ENCODE results near the gene RAB40C.

The RAB40C gene

GRCh38 chr16:628321-629061 lies 38.6 kb downstream of the RAB40C start:
- Histone ChIP-seq H3K4me1 (ENCODE audit: control insufficient read depth, low read depth, low read length) (peaks cover 6% of the 10 kb centered on the region), H2BK15ac (replicated peaks; ENCODE audit: low read depth) (no peak overlapping the region), H3K56ac (ENCODE audit: low read length) (no peak overlapping the region), H4K8ac (ENCODE audit: low read depth, low read length) (no peak overlapping the region), H2BK5ac (ENCODE audit: low read length) (no peak overlapping the region), H3K9ac (ENCODE audit: low read length) (no peak overlapping the region), H3K4me2 (ENCODE audit: low read length) (no peak overlapping the region), H2BK120ac (ENCODE audit: low read depth, low read length) (no peak overlapping the region), H3K27ac (ENCODE audit: low read depth, low read length) (no peak overlapping the region), H3K36me3 (ENCODE audit: control insufficient read depth, insufficient read depth, low read length) (no peaks in the 10 kb centered on the region), H3K18ac (ENCODE audit: low read length) (no peak overlapping the region), H3K79me2 (ENCODE audit: control insufficient read depth, insufficient read depth, low read length) (no peaks in the 10 kb centered on the region), H3K4me3 (ENCODE audit: low read length) (no peak overlapping the region), H2AK5ac (ENCODE audit: low read length) (no peak overlapping the region), H3K4ac (ENCODE audit: low read depth, low read length) (no peak overlapping the region), H3K23ac (ENCODE audit: low read length) (no peak overlapping the region), H3K27me3 (ENCODE audit: insufficient read depth, low read length, poor library complexity) (no peaks in the 10 kb centered on the region), H4K5ac (ENCODE audit: low read length) (no peak overlapping the region), H3K79me1 (ENCODE audit: low read length) (no peaks in the 10 kb centered on the region)
- no peak for DNase-seq
- no CpG with 5 or more reads among the region's 33 CpGs for WGBS (ENCODE audit: extremely low coverage, insufficient coverage, low lambda C conversion rate)

DNA sequence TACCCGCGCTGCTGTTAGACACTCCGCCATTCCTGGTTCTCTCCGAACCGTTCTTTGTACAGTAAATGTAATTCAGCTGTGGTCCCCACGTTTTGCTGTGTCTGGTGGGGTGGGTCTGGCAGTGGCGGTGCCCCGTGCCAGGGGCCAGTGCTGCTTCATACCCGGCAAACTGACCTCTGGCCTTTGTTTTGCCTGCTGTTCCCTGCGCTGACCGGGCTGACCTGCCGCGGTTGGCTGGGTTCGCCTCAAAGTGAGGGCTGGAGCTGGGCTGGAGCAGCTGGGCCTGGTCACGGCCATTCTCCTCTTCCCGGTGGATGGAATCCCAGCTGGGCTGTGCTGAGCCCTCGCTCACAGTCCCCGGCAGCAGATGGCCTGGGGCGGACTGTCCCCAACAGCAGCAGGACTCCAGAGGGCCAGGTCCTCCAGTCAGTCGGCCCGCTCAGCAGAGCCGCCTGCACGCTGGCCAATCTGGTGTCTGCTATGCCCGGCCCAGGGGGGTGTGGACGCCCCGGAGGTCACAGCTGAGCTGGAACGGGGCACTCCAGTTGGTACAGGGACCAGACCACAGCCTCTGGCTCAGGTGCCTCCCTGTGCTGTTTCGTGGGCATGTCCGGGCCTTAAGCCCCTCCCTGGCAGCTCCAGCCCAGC lies 39.4 kb downstream of the RAB40C start:
- no peaks in the 10 kb centered on the region for H3K27me3 ChIP-seq (ENCODE audit: insufficient read depth, low read length, poor library complexity)
- H4K5ac ChIP-seq (ENCODE audit: low read length), result no peak overlapping the region
- H3K79me2 ChIP-seq (ENCODE audit: control insufficient read depth, insufficient read depth, low read length), result no peaks in the 10 kb centered on the region
- no peaks in the 10 kb centered on the region for H3K36me3 ChIP-seq (ENCODE audit: control insufficient read depth, insufficient read depth, low read length)
- H2BK15ac ChIP-seq (replicated peaks; ENCODE audit: low read depth), result no peak overlapping the region
- H2BK120ac ChIP-seq (ENCODE audit: low read depth, low read length), result no peak overlapping the region
- H2AK5ac ChIP-seq (ENCODE audit: low read length), result no peak overlapping the region
- no peak overlapping the region for H3K18ac ChIP-seq (ENCODE audit: low read length)
- no peak overlapping the region for H3K4me2 ChIP-seq (ENCODE audit: low read length)
- H3K23ac ChIP-seq (ENCODE audit: low read length), result no peak overlapping the region
- H3K4me1 ChIP-seq (ENCODE audit: control insufficient read depth, low read depth, low read length), result peaks cover 6% of the 10 kb centered on the region
- H3K9ac ChIP-seq (ENCODE audit: low read length), result peak overlapping the region; percentile 6
- H3K27ac ChIP-seq (ENCODE audit: low read depth, low read length), result peak overlapping the region; percentile 41
- DNase-seq, result no peak
- WGBS (ENCODE audit: extremely low coverage, insufficient coverage, low lambda C conversion rate), result no CpG with 5 or more reads among the region's 29 CpGs
- no peaks in the 10 kb centered on the region for H3K79me1 ChIP-seq (ENCODE audit: low read length)
- H3K56ac ChIP-seq (ENCODE audit: low read length), result no peak overlapping the region
- H2BK5ac ChIP-seq (ENCODE audit: low read length), result no peak overlapping the region
- H3K4me3 ChIP-seq (ENCODE audit: low read length), result no peak overlapping the region
- no peak overlapping the region for H3K4ac ChIP-seq (ENCODE audit: low read depth, low read length)
- H4K8ac ChIP-seq (ENCODE audit: low read depth, low read length), result no peak overlapping the region

GRCh38 chr16:629833-630248 lies 40.0 kb downstream of the RAB40C start:
- Histone ChIP-seq H2BK15ac (replicated peaks; ENCODE audit: low read depth) (no peak overlapping the region), H3K79me2 (ENCODE audit: control insufficient read depth, insufficient read depth, low read length) (no peaks in the 10 kb centered on the region), H3K4me3 (ENCODE audit: low read length) (no peak overlapping the region), H3K27me3 (ENCODE audit: insufficient read depth, low read length, poor library complexity) (no peaks in the 10 kb centered on the region), H3K18ac (ENCODE audit: low read length) (no peak overlapping the region), H4K8ac (ENCODE audit: low read depth, low read length) (no peak overlapping the region), H3K4me2 (ENCODE audit: low read length) (no peak overlapping the region), H3K27ac (ENCODE audit: low read depth, low read length) (peak overlapping the region; percentile 41), H3K4me1 (ENCODE audit: control insufficient read depth, low read depth, low read length) (peaks cover 6% of the 10 kb centered on the region), H3K4ac (ENCODE audit: low read depth, low read length) (no peak overlapping the region), H3K56ac (ENCODE audit: low read length) (peak overlapping the region; percentile 77), H2BK5ac (ENCODE audit: low read length) (no peak overlapping the region), H3K79me1 (ENCODE audit: low read length) (no peaks in the 10 kb centered on the region), H3K36me3 (ENCODE audit: control insufficient read depth, insufficient read depth, low read length) (no peaks in the 10 kb centered on the region), H2AK5ac (ENCODE audit: low read length) (no peak overlapping the region), H3K9ac (ENCODE audit: low read length) (peak overlapping the region; percentile 22), H4K5ac (ENCODE audit: low read length) (no peak overlapping the region), H2BK120ac (ENCODE audit: low read depth, low read length) (no peak overlapping the region), H3K23ac (ENCODE audit: low read length) (no peak overlapping the region)
- WGBS (ENCODE audit: extremely low coverage, insufficient coverage, low lambda C conversion rate), result no CpG with 5 or more reads among the region's 11 CpGs
- DNase-seq, result peak; percentile 51

- Histone ChIP-seq H3K23ac (ENCODE audit: low read length) (no peak overlapping the region), H2BK5ac (ENCODE audit: low read length) (no peak overlapping the region), H3K4ac (ENCODE audit: low read depth, low read length) (no peak overlapping the region), H3K18ac (ENCODE audit: low read length) (no peak overlapping the region), H3K4me1 (ENCODE audit: control insufficient read depth, low read depth, low read length) (peaks cover 6% of the 10 kb centered on the region), H2BK120ac (ENCODE audit: low read depth, low read length) (no peak overlapping the region), H3K56ac (ENCODE audit: low read length) (peak overlapping the region; percentile 77), H3K4me3 (ENCODE audit: low read length) (no peak overlapping the region), H2BK15ac (replicated peaks; ENCODE audit: low read depth) (no peak overlapping the region), H3K27ac (ENCODE audit: low read depth, low read length) (peak overlapping the region; percentile 28), H4K5ac (ENCODE audit: low read length) (no peak overlapping the region), H4K8ac (ENCODE audit: low read depth, low read length) (no peak overlapping the region), H2AK5ac (ENCODE audit: low read length) (no peak overlapping the region), H3K9ac (ENCODE audit: low read length) (peak overlapping the region; percentile 45), H3K36me3 (ENCODE audit: control insufficient read depth, insufficient read depth, low read length) (no peaks in the 10 kb centered on the region), H3K27me3 (ENCODE audit: insufficient read depth, low read length, poor library complexity) (no peaks in the 10 kb centered on the region), H3K79me1 (ENCODE audit: low read length) (no peaks in the 10 kb centered on the region), H3K4me2 (ENCODE audit: low read length) (peak overlapping the region; percentile 4), H3K79me2 (ENCODE audit: control insufficient read depth, insufficient read depth, low read length) (no peaks in the 10 kb centered on the region)
- no CpG with 5 or more reads among the region's 29 CpGs for WGBS (ENCODE audit: extremely low coverage, insufficient coverage, low lambda C conversion rate)
- DNase-seq, result peak; percentile 8
Measured at GRCh38 chr16:630249-630814, 40.5 kb downstream of the RAB40C start.

DNA sequence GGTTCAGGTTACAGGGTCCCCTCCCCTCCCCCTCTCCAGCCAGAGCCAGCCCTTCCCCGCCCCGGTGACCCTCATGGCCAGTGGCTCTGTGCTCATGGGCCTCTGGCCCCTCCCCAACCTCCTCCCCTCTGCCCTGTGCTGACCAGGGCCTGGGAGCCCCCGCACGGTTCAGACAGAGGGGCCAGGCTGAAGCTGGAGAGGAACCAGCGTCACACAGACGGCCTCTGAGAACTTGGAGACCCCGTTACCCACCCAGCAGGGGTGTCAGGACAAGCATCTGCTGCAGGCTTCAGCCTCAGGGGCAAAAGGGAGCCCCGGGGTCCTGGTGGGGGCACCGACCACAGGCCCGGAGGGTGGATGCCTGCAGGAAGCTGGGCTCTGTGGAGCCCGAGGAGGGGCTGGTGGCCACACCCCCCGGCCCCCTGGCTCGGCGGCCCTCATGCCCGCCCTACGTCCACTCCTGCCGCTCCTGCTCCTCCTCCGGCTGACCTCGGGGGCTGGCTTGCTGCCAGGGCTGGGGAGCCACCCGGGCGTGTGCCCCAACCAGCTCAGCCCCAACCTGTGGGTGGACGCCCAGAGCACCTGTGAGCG lies 41.0 kb downstream of the RAB40C start, which contains the start of gene WFIKKN1:
TSS of gene WFIKKN1 (plus strand) at position 171 of the 591 bp plus-strand sequence. CDS start at position 440, 269 bp downstream.
- H3K18ac ChIP-seq (ENCODE audit: low read length), result peak within 1 kb of the TSS; percentile 11
- H3K4me3 ChIP-seq (ENCODE audit: low read length), result no peak within 1 kb of the TSS
- H2AK5ac ChIP-seq (ENCODE audit: low read length), result no peak within 1 kb of the TSS
- peak within 1 kb of the TSS; percentile 45 for H3K9ac ChIP-seq (ENCODE audit: low read length)
- H3K27me3 ChIP-seq (ENCODE audit: insufficient read depth, low read length, poor library complexity), result no peaks in the 10 kb centered on the region
- H3K4me2 ChIP-seq (ENCODE audit: low read length), result peak within 1 kb of the TSS; percentile 31
- no peaks in the 10 kb centered on the region for H3K79me2 ChIP-seq (ENCODE audit: control insufficient read depth, insufficient read depth, low read length)
- H3K4ac ChIP-seq (ENCODE audit: low read depth, low read length), result no peak within 1 kb of the TSS
- no peak within 1 kb of the TSS for H2BK15ac ChIP-seq (replicated peaks; ENCODE audit: low read depth)
- peak within 1 kb of the TSS; percentile 66 for H3K23ac ChIP-seq (ENCODE audit: low read length)
- WGBS (ENCODE audit: extremely low coverage, insufficient coverage, low lambda C conversion rate), result no CpG with 5 or more reads among the region's 23 CpGs
- H2BK120ac ChIP-seq (ENCODE audit: low read depth, low read length), result no peak within 1 kb of the TSS
- peaks cover 6% of the 10 kb centered on the region for H3K4me1 ChIP-seq (ENCODE audit: control insufficient read depth, low read depth, low read length)
- H4K5ac ChIP-seq (ENCODE audit: low read length), result no peak within 1 kb of the TSS
- no peak within 1 kb of the TSS for H2BK5ac ChIP-seq (ENCODE audit: low read length)
- H4K8ac ChIP-seq (ENCODE audit: low read depth, low read length), result no peak within 1 kb of the TSS
- no peaks in the 10 kb centered on the region for H3K36me3 ChIP-seq (ENCODE audit: control insufficient read depth, insufficient read depth, low read length)
- H3K79me1 ChIP-seq (ENCODE audit: low read length), result peaks cover 2% of the 10 kb centered on the region
- DNase-seq, result peak; percentile 40
- peak within 1 kb of the TSS; percentile 77 for H3K56ac ChIP-seq (ENCODE audit: low read length)
- H3K27ac ChIP-seq (ENCODE audit: low read depth, low read length), result peak within 1 kb of the TSS; percentile 28

Data from mesendoderm (in vitro differentiated cells).